NCI-H774 (cell line): ENCODE measurements around the gene NUSAP1.
"Not testable (repeated sequence)": the region's sequence is repeated elsewhere in the genome, so short reads cannot be mapped to it uniquely, and the experiment has no call there.

Source experiments
- DNase-seq: peaks from one replicate; lab custom pipeline; 2025; lab: John Stamatoyannopoulos, UW

Gene NUSAP1, protein sequence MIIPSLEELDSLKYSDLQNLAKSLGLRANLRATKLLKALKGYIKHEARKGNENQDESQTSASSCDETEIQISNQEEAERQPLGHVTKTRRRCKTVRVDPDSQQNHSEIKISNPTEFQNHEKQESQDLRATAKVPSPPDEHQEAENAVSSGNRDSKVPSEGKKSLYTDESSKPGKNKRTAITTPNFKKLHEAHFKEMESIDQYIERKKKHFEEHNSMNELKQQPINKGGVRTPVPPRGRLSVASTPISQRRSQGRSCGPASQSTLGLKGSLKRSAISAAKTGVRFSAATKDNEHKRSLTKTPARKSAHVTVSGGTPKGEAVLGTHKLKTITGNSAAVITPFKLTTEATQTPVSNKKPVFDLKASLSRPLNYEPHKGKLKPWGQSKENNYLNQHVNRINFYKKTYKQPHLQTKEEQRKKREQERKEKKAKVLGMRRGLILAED

GRCh38 chr15:41332194-41333025 lies at the start of gene NUSAP1, which contains the start of gene OIP5:
Gene NUSAP1 (plus strand): TSS chr15:41332881. CDS start chr15:41332958, 77 bp downstream.
Gene OIP5 (minus strand): TSS chr15:41332591. CDS start chr15:41332561, 30 bp downstream.
- DNase-seq, result peak; percentile 99

GRCh38 chr15:41282980-41283652 lies 49.6 kb upstream of the NUSAP1 start:
- DNase-seq, result not testable (repeated sequence)

- peak; percentile 98 for DNase-seq
These were observed 48.8 kb upstream of the NUSAP1 start for GRCh38 chr15:41283653-41284426.

DNA sequence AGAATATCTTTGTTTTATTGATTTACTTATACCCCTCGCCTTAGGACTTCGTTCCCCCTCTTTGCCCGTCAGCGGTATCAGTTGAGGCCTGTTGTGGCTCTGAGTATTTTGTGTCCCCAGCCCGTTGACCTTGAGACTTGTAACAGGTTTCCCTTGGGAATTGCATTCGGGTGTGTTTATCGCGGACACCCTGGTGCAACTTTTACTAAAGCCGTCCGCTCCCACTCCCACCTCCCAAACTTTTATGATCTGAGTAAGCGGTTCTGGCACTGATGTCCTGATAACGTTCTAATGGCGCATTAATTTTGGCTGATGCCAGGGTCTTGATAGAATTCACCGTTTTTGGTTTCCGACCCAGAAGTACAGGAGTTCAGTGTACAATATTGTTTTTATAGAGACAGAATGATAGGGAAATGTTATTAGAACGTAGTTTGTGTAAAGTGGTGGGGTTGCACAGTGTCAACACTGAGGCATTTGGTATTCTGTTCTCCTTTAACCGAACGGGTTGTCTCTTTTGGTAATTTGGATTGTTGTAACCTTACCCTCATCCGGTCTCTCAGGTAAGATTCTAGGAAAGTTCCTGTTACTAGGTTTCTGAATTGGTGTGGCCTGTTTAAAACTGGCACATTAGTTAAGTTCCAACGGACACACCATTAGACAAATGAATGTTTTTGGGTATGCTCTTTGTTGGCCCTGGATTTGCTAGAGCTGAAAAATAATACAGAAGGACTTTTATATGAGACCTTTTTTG lies 48.1 kb upstream of the NUSAP1 start:
- no peak for DNase-seq

GRCh38 chr15:41285285-41285684 lies 47.4 kb upstream of the NUSAP1 start:
- no peak for DNase-seq

GRCh38 chr15:41286665-41287333 lies 45.9 kb upstream of the NUSAP1 start:
- no peak for DNase-seq

DNA sequence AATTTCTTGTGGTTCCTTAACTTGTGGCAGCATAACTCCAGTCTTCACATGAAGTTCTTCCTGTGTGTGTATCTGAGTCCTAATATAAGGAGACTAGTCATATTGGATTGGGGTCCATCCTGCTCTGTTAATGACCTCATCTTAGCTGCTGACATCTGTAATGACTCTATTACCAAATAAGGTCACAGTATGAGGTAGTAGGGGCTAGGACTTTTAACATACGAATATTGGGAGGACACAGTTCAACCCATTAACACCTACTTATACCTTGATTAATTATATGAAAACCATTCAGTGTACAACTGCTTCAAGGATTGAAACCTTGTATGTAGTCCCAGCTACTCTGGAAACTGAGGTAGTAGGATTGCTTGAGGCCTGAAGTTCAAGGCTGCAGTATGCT lies 44.2 kb upstream of the NUSAP1 start:
- DNase-seq, result no peak

DNA sequence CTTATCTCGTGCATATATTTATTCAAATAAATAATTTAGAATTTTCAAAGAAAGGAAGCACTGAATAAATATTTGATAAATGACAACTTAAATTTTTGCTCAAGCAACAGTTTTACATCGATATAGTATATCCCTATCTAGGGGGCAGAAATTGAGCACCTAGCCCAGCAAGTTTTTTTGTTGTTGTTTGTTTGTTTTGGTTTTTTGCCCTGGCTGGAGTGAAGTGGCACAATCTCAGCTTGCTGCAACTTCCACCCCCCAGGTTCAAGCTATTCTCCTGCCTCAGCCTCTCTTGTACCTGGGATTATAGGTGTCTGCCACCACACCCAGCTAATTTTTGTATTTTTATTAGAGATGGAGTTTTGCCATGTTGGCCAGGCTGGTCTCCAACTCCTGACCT lies 42.7 kb upstream of the NUSAP1 start:
- no peak for DNase-seq

- DNase-seq, result no peak
These were observed 41.5 kb upstream of the NUSAP1 start for GRCh38 chr15:41291065-41291631.

GRCh38 chr15:41292521-41292920 lies 40.2 kb upstream of the NUSAP1 start:
- no peak for DNase-seq

GRCh38 chr15:41301139-41301538 lies 31.5 kb upstream of the NUSAP1 start:
- DNase-seq, result not testable (repeated sequence)

DNA sequence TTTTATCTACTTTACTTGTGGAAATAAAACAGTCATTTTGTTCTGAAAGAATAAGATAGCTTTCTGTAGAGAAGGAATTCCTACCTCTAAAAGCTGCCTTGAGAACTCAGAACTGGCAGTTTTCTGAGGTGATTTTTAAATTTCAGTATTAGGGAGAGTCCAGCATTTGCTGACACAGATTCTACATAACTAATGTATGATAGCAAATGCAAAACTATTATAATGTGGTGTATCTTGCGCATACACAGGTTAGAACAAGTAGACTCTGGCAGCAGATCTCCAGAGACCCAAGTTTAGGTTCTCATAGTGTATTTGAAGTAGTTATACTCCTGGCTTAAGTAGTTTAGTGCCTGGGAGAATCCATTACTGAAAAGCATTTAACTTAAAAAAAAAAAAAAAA lies 31.1 kb upstream of the NUSAP1 start:
- DNase-seq, result no peak

GRCh38 chr15:41304149-41304770 lies 28.4 kb upstream of the NUSAP1 start:
- DNase-seq, result no peak

DNA sequence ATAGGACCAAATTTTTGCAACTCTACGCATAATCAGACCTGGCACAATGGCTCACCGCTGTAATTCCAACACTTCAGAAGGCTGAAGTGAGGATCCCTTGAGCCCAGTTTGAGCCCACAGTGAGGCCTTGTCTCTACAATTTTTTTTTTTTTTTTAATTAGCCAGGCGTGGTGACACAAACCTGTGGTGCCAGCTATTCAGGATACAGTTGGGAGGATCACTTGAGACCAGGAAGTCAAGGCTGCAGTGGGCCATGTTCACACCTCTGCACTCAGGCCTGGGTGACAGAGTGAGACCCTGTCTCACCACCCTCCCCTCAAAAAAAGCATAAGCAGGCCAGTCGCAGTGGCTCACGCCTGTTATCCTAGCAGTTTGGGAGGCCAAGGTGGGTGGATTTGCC lies 25.0 kb upstream of the NUSAP1 start:
- DNase-seq, result no peak

- DNase-seq, result no peak
These were observed 23.3 kb upstream of the NUSAP1 start for GRCh38 chr15:41309226-41309905.

DNA sequence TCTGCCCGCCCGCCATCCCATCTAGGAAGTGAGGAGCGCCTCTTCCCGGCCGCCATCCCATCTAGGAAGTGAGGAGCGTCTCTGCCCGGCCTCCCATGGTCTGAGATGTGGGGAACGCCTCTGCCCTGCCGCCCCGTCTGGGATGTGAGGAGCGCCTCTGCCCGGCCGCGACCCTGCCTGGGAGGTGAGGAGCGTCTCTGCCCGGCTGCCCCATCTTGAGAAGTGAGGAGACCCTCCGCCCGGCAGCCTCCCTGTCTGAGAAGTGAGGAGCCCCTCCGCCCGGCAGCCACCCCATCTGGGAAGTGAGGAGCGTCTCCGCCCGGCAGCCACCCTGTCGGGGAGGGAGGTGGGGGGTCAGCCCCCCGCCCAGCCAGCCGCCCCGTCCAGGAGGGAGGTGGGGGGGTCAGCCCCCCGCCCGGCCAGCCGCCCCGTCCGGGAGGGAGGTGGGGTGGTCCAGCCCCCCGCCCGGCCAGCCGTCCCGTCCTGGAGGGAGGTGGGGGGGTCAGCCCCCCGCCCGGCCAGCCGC lies 11.8 kb upstream of the NUSAP1 start:
- DNase-seq, result not testable (repeated sequence)

DNA sequence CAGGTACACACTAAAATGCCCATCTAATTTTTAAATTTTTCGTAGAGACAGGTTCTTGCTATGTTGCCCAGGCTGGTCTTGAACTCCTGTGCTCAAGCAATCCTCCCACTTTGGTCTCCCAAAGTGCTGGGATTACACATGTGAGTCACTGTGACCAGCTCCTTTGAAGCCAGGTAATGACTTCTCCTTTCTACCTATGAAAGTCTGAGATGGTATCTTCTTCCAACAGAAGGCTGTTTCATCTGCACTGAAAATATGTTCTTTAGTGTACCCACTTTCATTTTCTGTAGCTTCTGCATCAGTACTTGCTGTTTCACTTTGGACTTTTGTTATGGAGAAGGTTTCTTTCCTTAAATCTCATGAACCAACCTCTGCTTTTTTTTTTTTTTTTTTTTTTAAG lies 9.1 kb upstream of the NUSAP1 start:
- DNase-seq, result no peak

DNA sequence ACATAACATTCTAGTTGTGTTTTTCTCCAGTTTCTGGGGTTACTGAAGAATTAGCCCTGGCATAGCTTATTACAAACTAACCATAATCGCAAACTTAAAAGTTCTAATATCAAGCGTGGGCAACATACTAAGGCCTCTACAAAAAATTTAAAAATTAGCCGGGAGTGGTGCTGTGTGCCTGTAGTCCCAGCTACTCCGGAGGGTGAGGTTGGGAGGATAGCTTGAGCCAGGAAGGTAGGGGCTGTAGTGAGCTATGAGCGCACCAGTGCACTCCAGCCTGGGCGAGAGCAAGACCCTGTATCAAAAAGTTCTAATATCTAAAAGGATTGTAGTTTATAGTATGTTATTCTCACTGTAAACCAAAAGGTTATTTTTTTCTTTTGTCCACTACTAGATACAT lies 1.4 kb upstream of the NUSAP1 start:
- no peak for DNase-seq

- DNase-seq, result no peak
These were observed 868 bp upstream of the NUSAP1 start for GRCh38 chr15:41331833-41332193.
